Stimulated activated CD4-positive, alpha-beta T cell treated with anti-CD3 and anti-CD28 coated beads, TNF-alpha, amount 100 ng/mL, for 1 hour (primary cell): ENCODE data around the gene RCN2.
A peak's percentile ranks its signal among the peaks of the same experiment; 100 is the strongest.

ENCODE experiments used
- DNase-seq, 3 donors: peaks; one replicate each; pipeline ENCODE4 v3.0.0-alpha.2; 2020; ENCODE audit warnings: low read depth in 3 of 3, low spot score in 1 of 3

The RCN2 gene

GRCh38 chr15:76991741-76992645, 60.4 kb downstream of the RCN2 start:
- DNase-seq = no peak

- no peak for DNase-seq
Measured at GRCh38 chr15:76993114-76993725, 61.7 kb downstream of the RCN2 start.

- DNase-seq = peak in 1 of 3 donors; percentile 30
Measured at GRCh38 chr15:76994001-76994400, 62.5 kb downstream of the RCN2 start.

- no peak for DNase-seq
Measured at GRCh38 chr15:76994496-76994895, 62.9 kb downstream of the RCN2 start.

GRCh38 chr15:76994971-76995945, 63.7 kb downstream of the RCN2 start, which contains the start of gene PSTPIP1:
Gene PSTPIP1, plus strand, starts transcription at chr15:76995126. Its CDS starts 448 bp downstream, at chr15:76995574.
- DNase-seq = peak; percentile 40 to 51 (median 49)

- DNase-seq = no peak
Measured at GRCh38 chr15:76996076-76996525, 64.6 kb downstream of the RCN2 start.

GRCh38 chr15:76996526-76997401, 65.2 kb downstream of the RCN2 start:
- DNase-seq = peak in 2 of 3 donors; percentile 35 to 50

GRCh38 chr15:76998663-76999285, 67.2 kb downstream of the RCN2 start:
- no peak for DNase-seq

- DNase-seq = no peak
Measured at GRCh38 chr15:76999996-77000395, 68.4 kb downstream of the RCN2 start.

- no peak for DNase-seq
Measured at GRCh38 chr15:77001351-77001750, 69.8 kb downstream of the RCN2 start.

- DNase-seq = no peak
Measured at GRCh38 chr15:77001966-77002365, 70.4 kb downstream of the RCN2 start.

- no peak for DNase-seq
Measured at GRCh38 chr15:77002436-77002835, 70.9 kb downstream of the RCN2 start.

- DNase-seq = peak in 1 of 3 donors; percentile 44
Measured at GRCh38 chr15:77002954-77003912, 71.7 kb downstream of the RCN2 start.
